HepG2 (cell line): ENCODE results near the gene GEMIN2. TPM values are rescaled to one million over a fixed set of nuclear protein-coding genes. Genes with fewer than 3 reads are reported as not detected.

ENCODE experiments used
- BCL6 ChIP-seq: IDR thresholded peaks from 2 replicates; pipeline ENCODE4 v1.6.1; 2016; ENCODE audit warnings: missing genetic modification reagents, missing compliant biosample characterization
- BORCS8-MEF2B ChIP-seq: sonication (generic); formaldehyde crosslinking; IDR thresholded peaks from 2 replicates; pipeline ENCODE4 v1.8.0; 2022; ENCODE audit warnings: mild to moderate bottlenecking, missing genetic modification reagents
- CEBPB ChIP-seq: IDR thresholded peaks from 2 replicates; pipeline ENCODE4 v1.6.1; 2011; ENCODE audit warnings: low read depth, low read length, improper control_type of control experiment, borderline replicate concordance
- CTCF ChIP-seq: sonication (generic); formaldehyde crosslinking; IDR thresholded peaks from 2 replicates; pipeline ENCODE4 v1.5.0; 2020; ENCODE audit warnings: mild to moderate bottlenecking, missing genetic modification reagents, moderate library complexity
- HCFC1 ChIP-seq: fragments of 150-350 bp; IDR thresholded peaks from 2 replicates; pipeline ENCODE4 v1.6.1; 2014; ENCODE audit warnings: low read depth, low read length
- KAT8 ChIP-seq: IDR thresholded peaks from 2 replicates; pipeline ENCODE4 v1.6.1; 2016; ENCODE audit warnings: missing genetic modification reagents, missing compliant biosample characterization
- MAZ ChIP-seq, 2 experiments: sonication (generic) in 1 of 2; formaldehyde crosslinking in 1 of 2; IDR thresholded peaks; 2 replicates each; pipeline versions ENCODE4 v1.5.0 to v1.6.1; 2012 to 2020; ENCODE audit warnings: low read depth in 2 of 2, mild to moderate bottlenecking in 2 of 2, borderline replicate concordance in 1 of 2, improper control_type of control experiment in 1 of 2, low read length in 1 of 2, missing genetic modification reagents in 1 of 2, moderate library complexity in 1 of 2
- MED13 ChIP-seq: sonication (generic); formaldehyde crosslinking; IDR thresholded peaks from 2 replicates; pipeline ENCODE4 v1.5.0; 2020; ENCODE audit warnings: missing genetic modification reagents
- PAF1 ChIP-seq: IDR thresholded peaks from 2 replicates; pipeline ENCODE4 v1.6.1; 2016; ENCODE audit warnings: missing genetic modification reagents, missing compliant biosample characterization
- RFX3 ChIP-seq: IDR thresholded peaks from 2 replicates; pipeline ENCODE4 v1.6.1; 2016; ENCODE audit warnings: missing biosample characterization, missing genetic modification reagents
- RFXAP ChIP-seq: sonication (generic); formaldehyde crosslinking; IDR thresholded peaks from 2 replicates; pipeline ENCODE4 v1.4.0; 2020; ENCODE audit warnings: missing genetic modification reagents, borderline replicate concordance
- SAFB2 ChIP-seq: sonication (generic); formaldehyde crosslinking; IDR thresholded peaks from 2 replicates; pipeline ENCODE4 v1.5.1; 2020; ENCODE audit warnings: missing genetic modification reagents, low read depth, mild to moderate bottlenecking, borderline replicate concordance
- STAG1 ChIP-seq: sonication (generic); formaldehyde crosslinking; IDR thresholded peaks from 2 replicates; pipeline ENCODE4 v1.4.0; 2020; ENCODE audit warnings: missing genetic modification reagents
- TBX2 ChIP-seq: sonication (generic); formaldehyde crosslinking; IDR thresholded peaks from 2 replicates; pipeline ENCODE4 v1.5.0; 2020; ENCODE audit warnings: missing genetic modification reagents, mild to moderate bottlenecking, borderline replicate concordance
- THAP11 ChIP-seq: IDR thresholded peaks from 2 replicates; pipeline ENCODE4 v1.6.1; 2016; ENCODE audit warnings: missing biosample characterization, missing genetic modification reagents
- UBTF ChIP-seq: sonication (generic); formaldehyde crosslinking; IDR thresholded peaks from 2 replicates; pipeline ENCODE4 v1.4.0; 2020; ENCODE audit warnings: mild to moderate bottlenecking, missing genetic modification reagents
- ZBTB37 ChIP-seq: sonication (generic); formaldehyde crosslinking; IDR thresholded peaks from 2 replicates; pipeline ENCODE4 v1.4.0; 2020; ENCODE audit warnings: mild to moderate bottlenecking, missing genetic modification reagents
- ZFP91 ChIP-seq: sonication (generic); formaldehyde crosslinking; IDR thresholded peaks from 2 replicates; pipeline ENCODE4 v1.9.0; 2022; ENCODE audit warnings: missing genetic modification reagents, mild to moderate bottlenecking, borderline replicate concordance
- ZHX1 ChIP-seq: sonication (generic); formaldehyde crosslinking; IDR thresholded peaks from 2 replicates; pipeline ENCODE4 v1.8.1; 2022; ENCODE audit warnings: low read depth, mild to moderate bottlenecking, missing genetic modification reagents
- ZNF7 ChIP-seq: IDR thresholded peaks from 2 replicates; pipeline ENCODE4 v1.6.1; 2016; ENCODE audit warnings: missing biosample characterization, missing genetic modification reagents
- ZNF782 ChIP-seq: sonication (generic); formaldehyde crosslinking; IDR thresholded peaks from 2 replicates; pipeline ENCODE4 v1.4.0; 2020; ENCODE audit warnings: missing genetic modification reagents, mild to moderate bottlenecking, borderline replicate concordance
- polyA plus RNA-seq, 8 experiments: library from polyadenylated mRNA; depleted of rRNA in 3 of 8; stranded (reverse) in 7 of 8; unstranded in 1 of 8; fragments of >200 nt; fragmentation: Illumina TruSeq in 4 of 8; extraction: Trizol in 4 of 8; gene quantifications; 2 replicates each; pipeline versions ENCODE4 v1.2.1 to v1.2.3, GENCODE V29; 2011 to 2016; ENCODE audit warnings: low read depth in 4 of 8, missing spikeins in 1 of 8, mixed read lengths in 1 of 8; ENCODE audit not compliant: insufficient read depth in 1 of 8
- total RNA-seq, 5 experiments: library from RNA; depleted of rRNA; stranded (reverse); fragments of >200 nt; fragmentation: Illumina TruSeq; extraction: Trizol; gene quantifications; 2 replicates each; pipeline ENCODE4 v1.2.3, GENCODE V29; 2016; ENCODE audit warnings: low read depth in 1 of 5

Gene GEMIN2
- total and polyA plus RNA-seq, 2 of the 13 experiments (the other 11 are each of a cell fraction or from before 2014, with no cell fraction given): 54.8 to 110 TPM

GRCh38 chr14:39107591-39107996, 6.5 kb upstream of the GEMIN2 start (continued):
- peak; percentile 88 for TF ChIP-seq CTCF (CRISPR knock-in tag)
- TF ChIP-seq CEBPB: no peak
- TF ChIP-seq ZBTB37 (CRISPR knock-in tag): no peak
- TF ChIP-seq RFX3 (CRISPR knock-in tag): no peak
- no peak for TF ChIP-seq ZFP91 (CRISPR knock-in tag)
- TF ChIP-seq TBX2 (CRISPR knock-in tag): no peak
- peak; percentile 32; the same call in 1 of the 2 replicates for TF ChIP-seq KAT8 (CRISPR knock-in tag)
- TF ChIP-seq ZNF7 (CRISPR knock-in tag): no peak
- no peak for TF ChIP-seq ZHX1 (CRISPR knock-in tag)
- no peak for TF ChIP-seq RFXAP (CRISPR knock-in tag)
- no peak for TF ChIP-seq PAF1 (CRISPR knock-in tag)
- TF ChIP-seq STAG1: peak; percentile 92
- no peak for TF ChIP-seq MED13
- TF ChIP-seq HCFC1: no peak
- no peak for TF ChIP-seq SAFB2
- TF ChIP-seq UBTF (CRISPR knock-in tag): no peak
- no peak for TF ChIP-seq ZNF782 (CRISPR knock-in tag)
- TF ChIP-seq THAP11 (CRISPR knock-in tag): peak; percentile 39; the same call in 1 of the 2 replicates
- no peak for TF ChIP-seq BORCS8-MEF2B (CRISPR knock-in tag)
- no peak for TF ChIP-seq MAZ (IDR thresholded peaks at IDR 0.05; ENCODE audit: borderline replicate concordance, low read depth, low read length)
- TF ChIP-seq MAZ (CRISPR knock-in tag; IDR thresholded peaks at IDR 0.05; ENCODE audit: low read depth): no peak
- TF ChIP-seq BCL6: peak; percentile 24; the same call in 1 of the 2 replicates
